Ovary (tissue), 9 donors: ENCODE measurements around the gene PAPOLA. TPM values are rescaled to one million over a fixed set of nuclear protein-coding genes. Genes with fewer than 3 reads are reported as not detected.

Source experiments
- DNase-seq, 5 donors: peaks; one replicate each; pipeline ENCODE4 v3.0.0-alpha.2; 2019 to 2020
- H3K27ac ChIP-seq, 2 donors: fragments of 200-600 bp; one replicate each; pipeline versions ENCODE4 v1.5.1 to v1.8.0; 2019 to 2022
- H3K27me3 ChIP-seq: fragments of 200-600 bp; one replicate; pipeline ENCODE4 v1.8.0; 2022
- H3K36me3 ChIP-seq: fragments of 200-600 bp; sonication (generic); one replicate; pipeline ENCODE4 v1.5.1; 2019
- H3K4me1 ChIP-seq: one replicate; pipeline ENCODE4 v1.8.1; 2013; ENCODE audit warnings: mild to moderate bottlenecking, moderate library complexity; ENCODE audit not compliant: insufficient read depth
- H3K4me3 ChIP-seq: fragments of 200-600 bp; sonication (generic); one replicate; pipeline ENCODE4 v1.5.1; 2017
- H3K9me3 ChIP-seq, 2 donors: fragments of 200-600 bp in 1 of 2; sonication (generic) in 1 of 2; one replicate each; pipeline versions ENCODE4 v1.5.1 to v1.8.1; 2013 to 2019; ENCODE audit warnings: mild to moderate bottlenecking in 1 of 2, moderate library complexity in 1 of 2
- CTCF ChIP-seq, 3 donors: fragments of 450-650 bp in 2 of 3; fragments of 200-600 bp in 1 of 3; IDR thresholded peaks; one replicate each; pipeline versions ENCODE4 v1.5.1 to v1.8.0; 2016 to 2022; ENCODE audit warnings: antibody characterized with exemption in 3 of 3, mild to moderate bottlenecking in 1 of 3
- EP300 ChIP-seq: sonication (generic); formaldehyde crosslinking; IDR thresholded peaks from one replicate; pipeline ENCODE4 v1.6.1; 2017; ENCODE audit warnings: antibody characterized with exemption
- POLR2A ChIP-seq: fragments of 450-650 bp; IDR thresholded peaks from one replicate; pipeline ENCODE4 v1.6.1; 2017; ENCODE audit warnings: antibody characterized with exemption, mild to moderate bottlenecking, moderate library complexity
- WGBS, 3 donors: extraction: QIAGEN DNeasy Blood & Tissue Kit in 1 of 3; methylation state at CpG; one replicate each; pipeline versions ENCODE4 v1.1.5 to v1.1.7; 2013 to 2017; 5-methylcytosine and 5-hydroxymethylcytosine counted together
- intact Hi-C, 4 donors: fragments of 100-400 bp; cut with DNase I; formaldehyde crosslinking; loops; one replicate each; pipeline versions ENCODE4 v1.11.0 to v1.15.1; 2022 to 2023
- polyA plus RNA-seq, 2 donors: library from polyadenylated mRNA; stranded (reverse); fragments of 200-250 nt in 1 of 2; fragments of 350-450 nt in 1 of 2; fragmentation: Illumina TruSeq in 1 of 2; extraction: RNeasy Lipid Tissue Mini Kit (QIAGEN cat#74804) in 1 of 2; gene quantifications; one replicate each; pipeline ENCODE4 v1.2.3, GENCODE V29; 2013 to 2014
- total RNA-seq, 7 donors: library from RNA; depleted of rRNA in 2 of 7; stranded (reverse); fragments of >200 nt in 2 of 7; fragmentation: NEBNext Ultra II Directional in 3 of 7; extraction: Animal tissue kit (Norgen Biotek cat#: 25700) in 3 of 7; gene quantifications; one replicate each; pipeline versions ENCODE4 v1.1.0 to v1.2.4, GENCODE V29; 2016 to 2023
- donor health status: DM: no; HTN: no; CAD: no; lungs with moderate emphysema.
- donor health status: DM: no; HTN: no; CAD: no.
- donor health status: Bipolar disorder and iron deficiency.
- donor health status: DM: yes; HTN: yes; CAD: no.
- donor health status: DM: no; HTN: no; CAD: no.
- donor health status: DM: yes; HTN: yes; CAD: no.

Gene PAPOLA
- total and polyA plus RNA-seq, 9 donors = 68.5 to 187 (median 149) TPM

- intact Hi-C loops = loop anchor here in 1 of 4 donors (10.0 kb wide), 1 partner anchor 164 kb away; no protein-coding TSS in a partner anchor
- H3K4me3 ChIP-seq = no peak overlapping the region
- DNase-seq = no peak
- TF ChIP-seq POLR2A (no peak), EP300 (no peak), CTCF (IDR thresholded peaks at IDR 0.05) (no peak)
- no peaks in the 10 kb centered on the region for H3K9me3 ChIP-seq
- H3K4me1 ChIP-seq = no peaks in the 10 kb centered on the region
- H3K36me3 ChIP-seq = no peaks in the 10 kb centered on the region
- no peak overlapping the region for H3K27ac ChIP-seq
- 61 to 65% (median 64%) methylated on average over 8 of the region's 8 CpGs for WGBS, 3 donors
- H3K27me3 ChIP-seq = no peaks in the 10 kb centered on the region
Measured at GRCh38 chr14:96581026-96581425, 78.8 kb downstream of the PAPOLA start.

DNA sequence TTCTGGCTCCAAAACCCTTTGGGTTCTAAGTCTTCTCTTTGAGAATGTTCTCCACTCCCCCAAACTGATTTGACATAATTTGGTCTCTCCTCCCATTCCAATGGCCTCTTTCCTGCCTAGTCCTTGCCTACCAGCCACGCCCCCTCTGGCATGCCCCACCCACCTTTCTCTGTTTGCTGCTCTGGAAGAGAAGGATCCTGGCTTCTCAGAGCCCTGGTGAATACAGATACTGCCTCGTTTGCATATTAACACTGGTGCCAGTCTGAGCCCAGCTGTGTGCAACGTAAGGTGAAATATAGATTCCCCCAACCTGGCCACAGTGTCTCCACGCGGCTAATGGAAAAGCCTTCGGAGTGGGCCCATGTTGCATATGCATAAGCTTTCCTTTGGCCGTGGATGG, 79.7 kb downstream of the PAPOLA start:
- 82 to 84% (median 82%) methylated on average over 7 of the region's 7 CpGs for WGBS, 3 donors
- intact Hi-C loops = loop anchor here in 1 of 4 donors (10.0 kb wide), 1 partner anchor 163 kb away; no protein-coding TSS in a partner anchor
- Histone ChIP-seq H3K4me1 (no peaks in the 10 kb centered on the region), H3K4me3 (no peak overlapping the region), H3K27ac (no peak overlapping the region), H3K27me3 (no peaks in the 10 kb centered on the region), H3K36me3 (no peaks in the 10 kb centered on the region), H3K9me3 (no peaks in the 10 kb centered on the region)
- DNase-seq = no peak
- TF ChIP-seq CTCF (IDR thresholded peaks at IDR 0.05) = no peak
- TF ChIP-seq POLR2A = no peak
- TF ChIP-seq EP300 = no peak

- Histone ChIP-seq H3K27ac (no peak overlapping the region), H3K4me1 (no peaks in the 10 kb centered on the region), H3K9me3 (no peaks in the 10 kb centered on the region), H3K36me3 (no peaks in the 10 kb centered on the region), H3K27me3 (no peaks in the 10 kb centered on the region), H3K4me3 (no peak overlapping the region)
- intact Hi-C loops = loop anchor here in 1 of 4 donors (10.0 kb wide), 1 partner anchor 162 kb away; no protein-coding TSS in a partner anchor
- TF ChIP-seq EP300 = no peak
- TF ChIP-seq CTCF (IDR thresholded peaks at IDR 0.05) = no peak
- no peak for TF ChIP-seq POLR2A
- no peak for DNase-seq
- 70 to 79% (median 77%) methylated on average over 12 of the region's 12 CpGs for WGBS, 3 donors
Measured at GRCh38 chr14:96582411-96582961, 80.3 kb downstream of the PAPOLA start.

DNA sequence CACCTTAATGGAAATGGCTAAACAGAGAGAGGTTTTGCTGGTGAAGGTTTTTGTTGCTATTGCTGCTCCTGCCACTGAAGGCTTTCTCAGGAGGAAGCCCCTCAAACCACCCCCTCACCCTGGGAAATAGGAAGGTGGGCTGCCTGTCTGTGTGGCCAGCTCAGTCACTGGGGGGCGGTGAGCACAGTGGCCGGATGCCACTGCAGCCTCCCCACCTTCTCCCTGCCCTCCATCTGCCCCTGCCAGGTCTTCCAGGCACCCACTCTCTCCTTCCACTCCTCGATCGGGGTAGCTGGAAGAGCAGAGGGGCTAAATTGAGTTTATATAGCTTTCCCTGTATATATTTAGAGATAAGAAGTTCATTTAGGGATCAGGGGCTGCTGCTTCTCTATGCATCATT, 80.8 kb downstream of the PAPOLA start:
- H3K4me3 ChIP-seq = no peak overlapping the region
- no peaks in the 10 kb centered on the region for H3K9me3 ChIP-seq
- no peak overlapping the region for H3K27ac ChIP-seq
- H3K27me3 ChIP-seq = no peaks in the 10 kb centered on the region
- H3K4me1 ChIP-seq = no peaks in the 10 kb centered on the region
- no peak for DNase-seq
- intact Hi-C loops = loop anchor here in 1 of 4 donors (10.0 kb wide), 1 partner anchor 162 kb away; no protein-coding TSS in a partner anchor
- no peak for TF ChIP-seq EP300
- no peak for TF ChIP-seq CTCF (IDR thresholded peaks at IDR 0.05)
- TF ChIP-seq POLR2A = no peak
- WGBS, 3 donors = 33 to 43% (median 37%) methylated on average over 4 of the region's 4 CpGs
- no peaks in the 10 kb centered on the region for H3K36me3 ChIP-seq
